Measurements from ENCODE around the gene MNDA. TPM values are rescaled to one million over a fixed set of nuclear protein-coding genes. Genes with fewer than 3 reads are reported as not detected.
"Not testable (repeated sequence)": the region's sequence is repeated elsewhere in the genome, so short reads cannot be mapped to it uniquely, and the experiment has no call there.

MNDA gene
- total RNA-seq, 1 donor from 2014 or later, result 4.9 TPM

- no peak for DNase-seq
- intact Hi-C loops (cut with micrococcal nuclease), result no loop called here
- no peak for ATAC-seq
These were observed 2.1 kb downstream of the MNDA start for GRCh38 chr1:158833264-158833663.

- ATAC-seq, result no peak
- intact Hi-C loops (cut with micrococcal nuclease), result no loop called here
- DNase-seq, result no peak
These were observed 4.9 kb downstream of the MNDA start for GRCh38 chr1:158836038-158836437.

- DNase-seq, result no peak
- no peak for ATAC-seq
- intact Hi-C loops (cut with micrococcal nuclease), result no loop called here
These were observed 7.5 kb downstream of the MNDA start for GRCh38 chr1:158838660-158839059.

GRCh38 chr1:158839566-158839965 is 8.4 kb downstream of the MNDA start:
- intact Hi-C loops (cut with micrococcal nuclease), result no loop called here
- DNase-seq (no peak), ATAC-seq (no peak)

GRCh38 chr1:158840236-158840635 is 9.1 kb downstream of the MNDA start:
- no peak for DNase-seq
- intact Hi-C loops (cut with micrococcal nuclease), result no loop called here
- no peak for ATAC-seq

GRCh38 chr1:158864595-158864994 is 33.4 kb downstream of the MNDA start:
- DNase-seq, result no peak
- intact Hi-C loops (cut with micrococcal nuclease), result no loop called here
- ATAC-seq, result no peak

GRCh38 chr1:158870438-158870837 is 39.3 kb downstream of the MNDA start:
- ATAC-seq, result not testable (repeated sequence)

GRCh38 chr1:158873141-158873540 is 42.0 kb downstream of the MNDA start:
- intact Hi-C loops (cut with micrococcal nuclease), result no loop called here
- ATAC-seq, result no peak
- no peak for DNase-seq

More at GRCh38 chr1:158870438-158870837, 39.3 kb downstream of the MNDA start:
- DNase-seq; intact Hi-C loops (cut with micrococcal nuclease): not testable (repeated sequence)

GRCh38 chr1:158893654-158894053 is 62.5 kb downstream of the MNDA start:
- DNase-seq, result no peak
- intact Hi-C loops (cut with micrococcal nuclease), result no loop called here
- ATAC-seq, result no peak

GRCh38 chr1:158898722-158899121 is 67.6 kb downstream of the MNDA start:
- intact Hi-C loops (cut with micrococcal nuclease), result no loop called here
- DNase-seq (no peak), ATAC-seq (no peak)

Other genes starting within 250 kb of the MNDA start
- gene OR10Z1, start 226.1 kb upstream of the MNDA start, total RNA-seq, result not detected
- not detected for gene SPTA1, start 144.6 kb upstream of the MNDA start, total RNA-seq
- not detected for gene OR6K2, start 130.7 kb upstream of the MNDA start, total RNA-seq
- gene OR6K3, start 110.6 kb upstream of the MNDA start, total RNA-seq, result not detected
- gene OR6K6, start 76.6 kb upstream of the MNDA start, total RNA-seq, result not detected
- not detected for gene OR6N1, start 59.2 kb upstream of the MNDA start, total RNA-seq
- gene OR6N2, start 50.1 kb upstream of the MNDA start, total RNA-seq, result not detected
- not detected for gene PYHIN1, start 100.2 kb downstream of the MNDA start, total RNA-seq
- gene IFI16, start 178.6 kb downstream of the MNDA start, total RNA-seq, result 24.2 TPM
- gene AIM2, start 245.4 kb downstream of the MNDA start, total RNA-seq, result 0.57 TPM

Measured in left ventricle myocardium superior (tissue), 1 donor.